GM23248 (cell line): ENCODE measurements around the gene COL23A1.

Source experiments
- EZH2 ChIP-seq: fragments of 200-600 bp; sonication (generic); IDR thresholded peaks from 2 replicates; pipeline ENCODE4 v1.6.1; 2018; ENCODE audit warnings: antibody characterized with exemption, mild to moderate bottlenecking; ENCODE audit not compliant: insufficient read depth, poor library complexity, severe bottlenecking
- EZH2phosphoT487 ChIP-seq: fragments of 200-600 bp; sonication (generic); IDR thresholded peaks from 2 replicates; pipeline ENCODE4 v1.6.1; 2018; ENCODE audit warnings: antibody characterized with exemption, moderate library complexity, mild to moderate bottlenecking, low read depth; ENCODE audit not compliant: insufficient read depth

DNA sequence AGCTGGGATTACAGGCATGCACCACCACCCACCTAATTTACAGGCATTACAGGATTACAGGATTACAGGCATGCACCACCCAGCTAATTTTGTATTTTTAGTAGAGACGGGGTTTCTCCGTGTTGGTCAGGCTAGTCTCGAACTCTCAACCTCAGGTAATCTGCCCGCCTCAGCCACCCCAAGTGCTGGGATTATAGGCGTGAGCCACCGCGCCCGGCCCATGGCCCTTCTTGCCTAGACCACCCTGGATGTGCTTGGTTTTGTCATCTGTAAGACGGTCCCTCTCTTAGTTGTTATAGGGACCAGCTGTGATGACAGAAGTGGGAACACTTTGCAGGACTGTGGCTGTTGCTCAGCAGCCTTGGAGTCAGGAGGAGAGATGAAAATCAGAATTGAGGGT, 354.1 kb downstream of the COL23A1 start:
- no peak for TF ChIP-seq EZH2phosphoT487
- TF ChIP-seq EZH2: no peak
